OCI-LY7 (cell line): ENCODE measurements around the gene PIP5K1A. TPM values are rescaled to one million over a fixed set of nuclear protein-coding genes. Genes with fewer than 3 reads are reported as not detected.
A peak's percentile ranks its signal among the peaks of the same experiment; 100 is the strongest.

ENCODE experiments used
- BruUV-seq: library from RNA; stranded (reverse); fragments of 400-500 nt; replicated peaks from 2 replicates; lab custom pipeline; 2021; lab: Mats Ljungman, UMichigan
- CTCF ChIA-PET: fragments of 300-600 bp; sonication (Branson Sonifier 250); formaldehyde crosslinking; loops from one replicate; lab custom pipeline; 2022; ENCODE audit warnings: antibody characterized with exemption; ENCODE audit not compliant: unreplicated experiment; lab: Charles Lee
- POLR2A ChIA-PET: fragments of 300-600 bp; sonication (Branson Sonifier 250); formaldehyde crosslinking; loops from one replicate; lab custom pipeline; 2022; ENCODE audit warnings: antibody characterized with exemption; lab: Charles Lee
- DNase-seq: peaks from one replicate; pipeline ENCODE4 v3.0.0-alpha.2; 2015; ENCODE audit warnings: low spot score
- H2AFZ ChIP-seq: fragments of 200-600 bp; sonication (generic), shearing (Covaris generic); 2 replicates; pipeline ENCODE4 v1.6.1; 2014; ENCODE audit warnings: mild to moderate bottlenecking, antibody characterized with exemption, low read length, moderate library complexity
- H3K27ac ChIP-seq: fragments of 200-600 bp; sonication (generic); 2 replicates; pipeline ENCODE4 v1.5.1; 2014; ENCODE audit warnings: mixed run types, low read depth, mild to moderate bottlenecking, moderate library complexity, low read length, inconsistent platforms; ENCODE audit not compliant: poor library complexity, severe bottlenecking
- H3K36me3 ChIP-seq: fragments of 200-600 bp; sonication (generic); 2 replicates; pipeline ENCODE4 v1.6.1; 2014; ENCODE audit warnings: mild to moderate bottlenecking, antibody characterized with exemption, low read length, moderate library complexity, mixed read lengths; ENCODE audit not compliant: insufficient read depth
- H3K4me1 ChIP-seq: fragments of 200-600 bp; sonication (generic); 2 replicates; pipeline ENCODE4 v1.5.1; 2014; ENCODE audit warnings: mild to moderate bottlenecking, low read length; ENCODE audit not compliant: insufficient read depth, poor library complexity, severe bottlenecking
- H3K4me2 ChIP-seq: fragments of 200-600 bp; sonication (generic); 2 replicates; pipeline ENCODE4 v1.6.1; 2014; ENCODE audit warnings: mild to moderate bottlenecking, low read length
- H3K4me3 ChIP-seq: fragments of 200-600 bp; sonication (generic); 2 replicates; pipeline ENCODE4 v1.5.1; 2014; ENCODE audit warnings: mild to moderate bottlenecking, low read depth, low read length; ENCODE audit not compliant: poor library complexity, severe bottlenecking
- H3K79me2 ChIP-seq: fragments of 200-600 bp; sonication (generic); 2 replicates; pipeline ENCODE4 v1.6.1; 2016; ENCODE audit warnings: low read depth, mild to moderate bottlenecking, low read length, moderate library complexity, mixed read lengths; ENCODE audit not compliant: insufficient read depth
- H3K9me2 ChIP-seq: fragments of 200-600 bp; sonication (generic); 2 replicates; pipeline ENCODE4 v1.6.1; 2016; ENCODE audit warnings: mild to moderate bottlenecking, low read length, mixed read lengths; ENCODE audit not compliant: insufficient read depth
- H3K9me3 ChIP-seq: fragments of 200-600 bp; sonication (generic); 2 replicates; pipeline ENCODE4 v1.6.1; 2014; ENCODE audit warnings: mild to moderate bottlenecking, mixed run types, low read length, mixed read lengths
- H4K20me1 ChIP-seq: fragments of 200-600 bp; sonication (generic); 2 replicates; pipeline ENCODE4 v1.6.1; 2014; ENCODE audit warnings: mild to moderate bottlenecking, antibody characterized with exemption, low read length, moderate library complexity, mixed read lengths; ENCODE audit not compliant: insufficient read depth
- EZH2phosphoT487 ChIP-seq: fragments of 200-600 bp; sonication (generic); IDR thresholded peaks from 2 replicates; pipeline ENCODE4 v1.6.1; 2018; ENCODE audit warnings: low read depth, borderline replicate concordance, mild to moderate bottlenecking, mixed run types, antibody characterized with exemption, low read length, moderate library complexity, mixed read lengths
- intact Hi-C: fragments of 100-400 bp; cut with micrococcal nuclease; formaldehyde crosslinking; loops from one replicate; pipeline ENCODE4 v1.10.0; 2022; ENCODE audit not compliant: unreplicated experiment
- total RNA-seq, 2 experiments: library from RNA; depleted of rRNA in 1 of 2; stranded (reverse); fragments of >200 nt in 1 of 2; shearing (Covaris generic) in 1 of 2; gene quantifications; 2 replicates each; pipeline ENCODE4 v1.2.3, GENCODE V29; 2014 to 2022
- TF ChIP-seq, protein P1 (sequence below): fragments of 200-600 bp; sonication (generic); conservative IDR thresholded peaks from 2 replicates; pipeline ENCODE4 v1.5.1; 2014; ENCODE audit warnings: mild to moderate bottlenecking, antibody characterized with exemption, low read length, moderate library complexity, mixed read lengths

Gene PIP5K1A
- total RNA-seq, 2 experiments from 2014 or later, result 50.5 to 85.3 TPM

DNA sequence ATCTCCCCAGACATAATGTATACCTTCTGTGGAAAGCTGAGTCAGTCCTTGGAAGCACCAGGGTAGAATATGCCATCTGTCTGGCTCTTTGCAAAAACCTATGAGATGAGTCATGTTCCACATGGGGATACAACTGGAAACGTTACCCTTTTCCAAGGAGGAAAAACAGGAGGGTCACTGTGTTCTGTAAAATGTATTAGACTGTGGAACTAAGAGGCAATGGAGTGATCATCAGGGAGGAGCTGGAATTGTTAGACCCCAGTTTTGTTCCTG lies 40.1 kb downstream of the PIP5K1A start:
- H3K4me1 ChIP-seq, result peaks cover 13% of the 10 kb centered on the region
- H3K79me2 ChIP-seq, result no peaks in the 10 kb centered on the region
- H3K9me2 ChIP-seq, result no peaks in the 10 kb centered on the region
- DNase-seq, result no peak
- no peak overlapping the region for H3K4me2 ChIP-seq
- H4K20me1 ChIP-seq, result no peaks in the 10 kb centered on the region
- H3K9me3 ChIP-seq, result no peaks in the 10 kb centered on the region
- CTCF ChIA-PET, result no interaction called here
- peak overlapping the region; percentile 34 for H3K27ac ChIP-seq
- H2AFZ ChIP-seq, result no peak overlapping the region
- no peak overlapping the region for H3K4me3 ChIP-seq
- no TSS peak for BruUV-seq
- TF ChIP-seq EZH2phosphoT487, result no peak
- TF ChIP-seq, protein P1, sequence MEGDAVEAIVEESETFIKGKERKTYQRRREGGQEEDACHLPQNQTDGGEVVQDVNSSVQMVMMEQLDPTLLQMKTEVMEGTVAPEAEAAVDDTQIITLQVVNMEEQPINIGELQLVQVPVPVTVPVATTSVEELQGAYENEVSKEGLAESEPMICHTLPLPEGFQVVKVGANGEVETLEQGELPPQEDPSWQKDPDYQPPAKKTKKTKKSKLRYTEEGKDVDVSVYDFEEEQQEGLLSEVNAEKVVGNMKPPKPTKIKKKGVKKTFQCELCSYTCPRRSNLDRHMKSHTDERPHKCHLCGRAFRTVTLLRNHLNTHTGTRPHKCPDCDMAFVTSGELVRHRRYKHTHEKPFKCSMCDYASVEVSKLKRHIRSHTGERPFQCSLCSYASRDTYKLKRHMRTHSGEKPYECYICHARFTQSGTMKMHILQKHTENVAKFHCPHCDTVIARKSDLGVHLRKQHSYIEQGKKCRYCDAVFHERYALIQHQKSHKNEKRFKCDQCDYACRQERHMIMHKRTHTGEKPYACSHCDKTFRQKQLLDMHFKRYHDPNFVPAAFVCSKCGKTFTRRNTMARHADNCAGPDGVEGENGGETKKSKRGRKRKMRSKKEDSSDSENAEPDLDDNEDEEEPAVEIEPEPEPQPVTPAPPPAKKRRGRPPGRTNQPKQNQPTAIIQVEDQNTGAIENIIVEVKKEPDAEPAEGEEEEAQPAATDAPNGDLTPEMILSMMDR, result no peak
- intact Hi-C loops, result no loop called here
- H3K36me3 ChIP-seq, result peaks cover 99% of the 10 kb centered on the region
- POLR2A ChIA-PET, result no interaction called here

GRCh38 chr1:151242442-151242841 lies 44.1 kb downstream of the PIP5K1A start:
- POLR2A ChIA-PET, result interaction anchor here (1.2 kb wide), 1 partner anchor 15 kb away, joined by 3 read pairs; no protein-coding TSS in a partner anchor

GRCh38 chr1:151243683-151244216 lies 45.4 kb downstream of the PIP5K1A start:
- Histone ChIP-seq H3K4me3 (no peak overlapping the region), H3K36me3 (peaks cover 98% of the 10 kb centered on the region), H3K4me2 (no peak overlapping the region), H3K27ac (no peak overlapping the region), H3K4me1 (no peaks in the 10 kb centered on the region), H3K79me2 (no peaks in the 10 kb centered on the region), H3K9me3 (no peaks in the 10 kb centered on the region), H4K20me1 (no peaks in the 10 kb centered on the region), H3K9me2 (no peaks in the 10 kb centered on the region), H2AFZ (no peak overlapping the region)
- intact Hi-C loops, result no loop called here
- no peak for TF ChIP-seq EZH2phosphoT487
- TF ChIP-seq, protein P1, result no peak
- CTCF ChIA-PET, result no interaction called here
- BruUV-seq, result no TSS peak
- DNase-seq, result no peak
- POLR2A ChIA-PET, result interaction anchor here (0.7 kb wide), 1 partner anchor 96 kb away, joined by 5 read pairs; no protein-coding TSS in a partner anchor

More at GRCh38 chr1:151242442-151242841, 44.1 kb downstream of the PIP5K1A start:
- intact Hi-C loops, result no loop called here
- no peak overlapping the region for H2AFZ ChIP-seq
- peaks cover 98% of the 10 kb centered on the region for H3K36me3 ChIP-seq
- no peak for DNase-seq
- H3K4me2 ChIP-seq, result no peak overlapping the region
- no TSS peak for BruUV-seq
- H4K20me1 ChIP-seq, result no peaks in the 10 kb centered on the region
- TF ChIP-seq, protein P1, result no peak
- TF ChIP-seq EZH2phosphoT487, result no peak
- H3K79me2 ChIP-seq, result no peaks in the 10 kb centered on the region
- H3K4me3 ChIP-seq, result no peak overlapping the region
- CTCF ChIA-PET, result no interaction called here
- H3K9me2 ChIP-seq, result no peaks in the 10 kb centered on the region
- no peak overlapping the region for H3K27ac ChIP-seq
- peaks cover 7% of the 10 kb centered on the region for H3K4me1 ChIP-seq
- H3K9me3 ChIP-seq, result no peaks in the 10 kb centered on the region
